Measurements from ENCODE around the gene SCUBE2. TPM values are rescaled to one million over a fixed set of nuclear protein-coding genes. Genes with fewer than 3 reads are reported as not detected.

SCUBE2 gene
- total and polyA plus RNA-seq, 2 of the 4 experiments (the other 2 are of a cell fraction), result 0.43 to 0.72 TPM

DNA sequence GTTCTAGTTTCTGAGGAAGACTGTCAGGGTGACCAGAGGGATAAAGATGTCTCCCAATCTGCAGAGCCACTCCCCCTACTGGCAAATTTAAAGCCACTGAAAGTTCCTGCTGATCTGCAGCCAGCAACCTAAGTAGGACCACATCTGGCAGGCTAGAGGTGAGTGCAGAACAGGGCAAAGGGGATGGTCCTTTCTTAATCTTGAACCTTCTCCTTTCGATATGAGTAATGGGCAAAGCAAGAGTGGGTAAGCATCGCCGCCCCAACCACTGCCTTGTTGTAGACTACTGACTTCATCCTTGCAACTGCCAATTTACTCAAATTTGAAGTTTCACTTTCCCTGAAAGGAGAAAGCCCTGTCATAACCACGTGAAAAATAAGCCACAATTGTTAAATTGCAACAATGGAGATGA, 30.7 kb downstream of the SCUBE2 start:
- DNase-seq (no peak), ATAC-seq (ENCODE audit: low read depth) (no peak)
- Histone ChIP-seq H3K9me1 (ENCODE audit: insufficient read depth, low read length) (no peaks in the 10 kb centered on the region), H4K91ac (ENCODE audit: insufficient read depth, low read depth, low read length) (no peak overlapping the region), H3K23ac (ENCODE audit: low read depth, low read length) (no peak overlapping the region), H2BK20ac (ENCODE audit: low read depth, low read length) (no peak overlapping the region), H3K9me3 (ENCODE audit: control insufficient read depth, insufficient read depth, low read length) (no peaks in the 10 kb centered on the region), H3K4ac (ENCODE audit: low read depth, low read length) (no peak overlapping the region), H2AFZ (replicated peaks; ENCODE audit: low read length, poor library complexity) (no peak overlapping the region), H3K79me1 (ENCODE audit: low read depth in 1 of 2, low read length in 2 of 2) (no peaks in the 10 kb centered on the region), H3K4me1 (ENCODE audit: control insufficient read depth, insufficient read depth, low read length) (peaks cover 2% of the 10 kb centered on the region; the same call in 1 of the 2 replicates), H2BK15ac (ENCODE audit: low read depth, low read length) (no peak overlapping the region), H2AK9ac (replicated peaks; ENCODE audit: low read depth, low read length, poor library complexity) (no peak overlapping the region), H3K56ac (ENCODE audit: extremely low read depth, insufficient read depth, low read length) (no peak overlapping the region), H2BK5ac (ENCODE audit: low read depth, low read length, poor library complexity, severe bottlenecking) (no peak overlapping the region), H4K20me1 (ENCODE audit: insufficient read depth, low read length) (no peaks in the 10 kb centered on the region), H3K27me3 (ENCODE audit: control insufficient read depth, insufficient read depth, low read length) (no peaks in the 10 kb centered on the region), H2BK120ac (ENCODE audit: low read depth, low read length) (no peak overlapping the region), H3K4me3 (ENCODE audit: insufficient read depth, low read depth, low read length) (no peak overlapping the region), H3K18ac (ENCODE audit: low read depth, low read length) (no peak overlapping the region), H3K27ac (ENCODE audit: insufficient read depth, low read length) (no peak overlapping the region), H4K8ac (ENCODE audit: low read depth in 2 of 2, low read length in 2 of 2) (no peak overlapping the region), H2AK5ac (ENCODE audit: low read depth, low read length) (no peak overlapping the region), H4K5ac (ENCODE audit: low read depth, low read length) (no peak overlapping the region), H3K4me2 (ENCODE audit: low read depth, low read length) (no peak overlapping the region), H3K36me3 (ENCODE audit: control insufficient read depth, insufficient read depth, low read length) (no peaks in the 10 kb centered on the region), H3K9ac (ENCODE audit: low read depth, low read length) (no peak overlapping the region), H3K14ac (replicated peaks; ENCODE audit: low read depth, low read length) (no peak overlapping the region)
- intact Hi-C loops (cut with micrococcal nuclease) (no loop called here), in situ Hi-C loops (cut with MboI; ENCODE audit: low sequenced_read_pairs) (no loop called here), dilution Hi-C loops (cut with HindIII; ENCODE audit: low sequenced_read_pairs, unreplicated experiment) (no loop called here)
- ChIA-PET POLR2A (ENCODE audit: unreplicated experiment) (no interaction called here), CTCF (no interaction called here)
- no TSS peak for BruUV-seq (replicated peaks)
- no peak for TF ChIP-seq MXI1 (IDR thresholded peaks at IDR 0.05; ENCODE audit: borderline replicate concordance, low read depth, low read length)
- TF ChIP-seq BHLHE40 (IDR thresholded peaks at IDR 0.05; ENCODE audit: low read depth, low read length), result no peak
- TF ChIP-seq POLR2A (IDR thresholded peaks at IDR 0.05; ENCODE audit: low read depth, low read length), result no peak
- TF ChIP-seq NFE2L2 (IDR thresholded peaks at IDR 0.05; ENCODE audit: low read depth, low read length), result no peak
- no CpG with 5 or more reads among the region's 4 CpGs for WGBS, 2 experiments (ENCODE audit: extremely low coverage in 2 of 2, insufficient read length in 1 of 2)

Data from IMR-90 (cell line).